Neural crest cell (in vitro differentiated cells): ENCODE data around the gene RAB5B. TPM values are rescaled to one million over a fixed set of nuclear protein-coding genes. Genes with fewer than 3 reads are reported as not detected.
A peak's percentile ranks its signal among the peaks of the same experiment; 100 is the strongest.

Experiments used
- DNase-seq: peaks from one replicate; pipeline ENCODE4 v3.0.0; 2021; ENCODE audit warnings: low read depth, mixed read lengths, low spot score
- H3K27ac Mint-ChIP-seq: one replicate; pipeline ENCODE4 v1.8.0; 2021; ENCODE audit warnings: mild to moderate bottlenecking, mixed read lengths; ENCODE audit not compliant: unreplicated experiment
- H3K27me3 Mint-ChIP-seq: 2 replicates; pipeline ENCODE4 v1.8.0; 2021; ENCODE audit warnings: low read depth, mild to moderate bottlenecking, mixed read lengths
- H3K36me3 Mint-ChIP-seq: 2 replicates; pipeline ENCODE4 v1.8.0; 2021; ENCODE audit warnings: low read depth, mild to moderate bottlenecking, mixed read lengths
- H3K4me1 Mint-ChIP-seq: 2 replicates; pipeline ENCODE4 v1.8.0; 2021; ENCODE audit warnings: mixed read lengths
- H3K4me3 Mint-ChIP-seq: one replicate; pipeline ENCODE4 v1.8.0; 2021; ENCODE audit warnings: mild to moderate bottlenecking, mixed read lengths
- H3K9me3 Mint-ChIP-seq: 2 replicates; pipeline ENCODE4 v1.8.0; 2021; ENCODE audit warnings: mixed read lengths
- CTCF ChIP-seq: fragments of 200-600 bp; sonication (generic); conservative IDR thresholded peaks from 2 replicates; pipeline ENCODE4 v1.5.0; 2021; ENCODE audit warnings: antibody characterized with exemption, mild to moderate bottlenecking
- total RNA-seq: library from RNA; stranded (reverse); gene quantifications from 2 replicates; pipeline ENCODE4 v1.2.1, GENCODE V29; 2021

The RAB5B gene
- total RNA-seq, 1 donor from 2014 or later: 86.5 TPM

- no peaks in the 10 kb centered on the region for H3K27me3 Mint-ChIP-seq
- H3K4me1 Mint-ChIP-seq: peaks cover 38% of the 10 kb centered on the region
- no peaks in the 10 kb centered on the region for H3K9me3 Mint-ChIP-seq
- H3K36me3 Mint-ChIP-seq: peaks cover 12% of the 10 kb centered on the region
- H3K27ac Mint-ChIP-seq: peak overlapping the region; percentile 99
- TF ChIP-seq CTCF: no peak
- DNase-seq: no peak
- peak overlapping the region; percentile 96 for H3K4me3 Mint-ChIP-seq
These were observed 69.0 kb downstream of the RAB5B start for GRCh38 chr12:56042843-56043242.

Other genes starting within 250 kb of the RAB5B start
- 535 and 560 TPM in 2 replicates for gene CD63, start 245.1 kb upstream of the RAB5B start, total RNA-seq
- 66.6 and 67.0 TPM in 2 replicates for gene GDF11, start 231.0 kb upstream of the RAB5B start, total RNA-seq
- gene SARNP, start 156.4 kb upstream of the RAB5B start, total RNA-seq: 121 and 123 TPM in 2 replicates
- 32.6 and 33.3 TPM in 2 replicates for gene ORMDL2, start 156.0 kb upstream of the RAB5B start, total RNA-seq
- 35.3 and 40.3 TPM in 2 replicates for gene DNAJC14, start 144.5 kb upstream of the RAB5B start, total RNA-seq
- gene MMP19, start 131.1 kb upstream of the RAB5B start, total RNA-seq: not detected in 2 replicates
- 54.0 and 56.8 TPM in 2 replicates for gene PYM1, start 46.2 kb upstream of the RAB5B start, total RNA-seq
- 17.1 and 18.8 TPM in 2 replicates for gene DGKA, start 42.9 kb upstream of the RAB5B start, total RNA-seq
- gene PMEL, start 8.0 kb upstream of the RAB5B start, total RNA-seq: 36.9 and 39.9 TPM in 2 replicates
- gene CDK2, start 7.2 kb upstream of the RAB5B start, total RNA-seq: 125 TPM in 2 replicates
- 30.4 and 33.7 TPM in 2 replicates for gene SUOX, start 23.2 kb downstream of the RAB5B start, total RNA-seq
- 42.3 and 45.5 TPM in 2 replicates for gene IKZF4, start 47.0 kb downstream of the RAB5B start, total RNA-seq
- gene RPS26, start 67.8 kb downstream of the RAB5B start, total RNA-seq: 32.3 and 43.1 TPM in 2 replicates
- gene ERBB3, start 106.1 kb downstream of the RAB5B start, total RNA-seq: 144 and 152 TPM in 2 replicates
- 201 and 213 TPM in 2 replicates for gene PA2G4, start 130.5 kb downstream of the RAB5B start, total RNA-seq
- 4,478 and 4,582 TPM in 2 replicates for gene RPL41, start 142.6 kb downstream of the RAB5B start, total RNA-seq
- 19.1 and 19.3 TPM in 2 replicates for gene ZC3H10, start 144.2 kb downstream of the RAB5B start, total RNA-seq
- gene ESYT1, start 154.2 kb downstream of the RAB5B start, total RNA-seq: 118 and 121 TPM in 2 replicates
- gene MYL6B, start 178.5 kb downstream of the RAB5B start, total RNA-seq: 178 and 189 TPM in 2 replicates
- 924 TPM in 2 replicates for gene MYL6, start 184.3 kb downstream of the RAB5B start, total RNA-seq
- 164 and 172 TPM in 2 replicates for gene SMARCC2, start 215.4 kb downstream of the RAB5B start, total RNA-seq
- gene RNF41, start 247.8 kb downstream of the RAB5B start, total RNA-seq: 48.3 and 48.6 TPM in 2 replicates